ENCODE results near the gene RALGAPA2.

DNA sequence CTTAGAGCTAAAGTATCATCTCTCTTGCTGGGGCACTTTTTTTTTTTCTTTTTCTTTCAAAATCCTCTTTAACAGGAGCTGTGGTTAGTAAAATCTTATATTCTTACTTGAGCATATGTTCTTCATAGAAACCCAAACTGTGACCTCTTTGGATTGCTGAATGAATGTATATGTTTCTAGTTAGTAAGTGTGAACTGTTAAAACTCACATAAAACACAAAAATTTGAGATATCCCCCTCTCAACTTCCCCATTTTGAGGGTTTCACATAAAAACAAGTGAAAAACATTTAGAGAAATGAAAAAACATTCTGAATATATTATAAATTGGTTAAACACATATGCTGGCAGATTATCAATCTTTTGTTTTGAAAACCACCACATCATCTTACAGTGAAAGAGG lies 266.4 kb downstream of the RALGAPA2 start:
- TF ChIP-seq POLR2A (IDR thresholded peaks at IDR 0.05) (no peak), POLR2AphosphoS5 (IDR thresholded peaks at IDR 0.05) (no peak)
- TF ChIP-seq, protein P1, sequence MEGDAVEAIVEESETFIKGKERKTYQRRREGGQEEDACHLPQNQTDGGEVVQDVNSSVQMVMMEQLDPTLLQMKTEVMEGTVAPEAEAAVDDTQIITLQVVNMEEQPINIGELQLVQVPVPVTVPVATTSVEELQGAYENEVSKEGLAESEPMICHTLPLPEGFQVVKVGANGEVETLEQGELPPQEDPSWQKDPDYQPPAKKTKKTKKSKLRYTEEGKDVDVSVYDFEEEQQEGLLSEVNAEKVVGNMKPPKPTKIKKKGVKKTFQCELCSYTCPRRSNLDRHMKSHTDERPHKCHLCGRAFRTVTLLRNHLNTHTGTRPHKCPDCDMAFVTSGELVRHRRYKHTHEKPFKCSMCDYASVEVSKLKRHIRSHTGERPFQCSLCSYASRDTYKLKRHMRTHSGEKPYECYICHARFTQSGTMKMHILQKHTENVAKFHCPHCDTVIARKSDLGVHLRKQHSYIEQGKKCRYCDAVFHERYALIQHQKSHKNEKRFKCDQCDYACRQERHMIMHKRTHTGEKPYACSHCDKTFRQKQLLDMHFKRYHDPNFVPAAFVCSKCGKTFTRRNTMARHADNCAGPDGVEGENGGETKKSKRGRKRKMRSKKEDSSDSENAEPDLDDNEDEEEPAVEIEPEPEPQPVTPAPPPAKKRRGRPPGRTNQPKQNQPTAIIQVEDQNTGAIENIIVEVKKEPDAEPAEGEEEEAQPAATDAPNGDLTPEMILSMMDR (IDR thresholded peaks at IDR 0.05) = no peak
